Endometrium (tissue), 2 donors: ENCODE measurements around the gene SORL1-AS1.

Source experiments
- FAIRE-seq: peaks from 2 replicates; lab custom pipeline; 2012; peaks lifted over from hg19 to GRCh38; lab: Jason Lieb, UNC
- donor health status: control.
- donor health status: control.

The SORL1-AS1 gene

DNA sequence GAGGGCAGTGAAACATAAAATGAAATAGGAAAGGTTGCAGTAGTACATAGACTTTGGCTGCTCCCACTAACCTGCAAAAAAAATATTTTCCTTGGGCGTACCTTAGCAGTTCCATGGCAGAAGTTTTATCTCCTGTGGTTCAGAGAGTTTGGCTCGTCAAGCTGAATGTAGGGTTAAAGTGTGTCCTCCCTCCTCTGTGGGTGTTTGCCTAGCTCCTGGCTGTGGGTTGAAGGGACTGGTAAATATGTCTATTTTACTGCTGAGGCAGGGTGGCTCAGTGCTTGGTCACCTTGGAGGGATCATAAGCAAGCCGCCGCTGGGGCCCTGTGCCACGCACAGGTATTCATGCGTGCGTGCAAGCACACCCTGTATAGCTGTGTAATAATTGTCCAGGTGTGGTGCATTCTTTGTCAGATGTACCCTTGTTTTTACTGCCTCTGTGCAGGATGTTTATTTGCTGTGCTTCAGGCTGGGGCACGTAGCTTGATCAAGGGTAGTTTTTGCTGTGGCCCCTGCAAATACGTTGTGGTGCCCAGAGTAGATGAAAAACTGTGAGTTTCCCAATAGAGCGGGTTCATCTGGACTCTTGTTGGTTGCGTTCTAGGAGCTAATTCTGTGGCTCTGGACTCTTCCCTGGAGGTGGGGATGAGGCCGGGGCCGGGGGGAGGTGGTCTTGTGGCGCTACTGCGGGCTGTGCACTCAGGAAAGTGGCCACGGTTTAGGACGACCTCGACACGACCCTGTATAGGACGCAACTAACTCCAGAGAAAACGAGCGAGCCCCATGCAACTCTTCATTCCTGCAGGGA lies 1.4 kb downstream of the SORL1-AS1 start:
- FAIRE-seq: no peak

DNA sequence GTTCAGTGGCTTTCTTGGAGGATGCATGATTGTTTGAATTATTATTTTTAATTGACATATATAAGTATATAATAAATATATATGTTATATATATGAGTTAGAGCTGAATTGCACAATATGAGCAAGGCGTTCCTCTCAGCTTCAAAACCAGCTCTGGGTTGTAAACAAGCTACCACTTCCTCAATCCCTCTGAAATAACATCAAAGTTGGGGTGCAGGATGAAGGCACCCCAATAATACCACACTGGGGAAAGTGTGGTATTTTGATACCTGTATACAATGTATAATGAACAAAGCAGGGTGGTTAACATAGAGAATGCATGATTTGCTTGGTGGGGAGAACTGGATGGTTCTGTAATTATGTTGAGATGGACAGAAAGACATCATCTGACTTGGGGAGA lies 2.4 kb downstream of the SORL1-AS1 start:
- no peak for FAIRE-seq

DNA sequence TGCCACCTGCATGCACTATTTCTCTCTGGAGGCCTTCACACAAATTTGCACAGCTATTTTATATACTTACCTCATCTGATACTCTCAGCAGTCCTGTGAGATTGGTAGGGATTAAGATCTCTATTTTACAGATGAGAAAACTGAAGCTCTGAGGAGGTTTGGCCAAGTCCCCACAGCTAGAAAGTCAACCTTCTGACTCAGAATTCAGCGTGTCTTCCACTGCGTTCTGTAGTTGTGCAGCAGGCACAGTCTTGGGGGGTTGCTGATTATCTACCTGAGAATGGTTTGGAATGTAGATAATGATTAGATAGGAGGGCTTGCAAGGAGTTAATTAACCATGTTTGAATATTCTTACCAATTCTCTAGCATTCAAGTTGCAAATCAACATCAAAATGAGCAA lies 3.1 kb downstream of the SORL1-AS1 start:
- no peak for FAIRE-seq

DNA sequence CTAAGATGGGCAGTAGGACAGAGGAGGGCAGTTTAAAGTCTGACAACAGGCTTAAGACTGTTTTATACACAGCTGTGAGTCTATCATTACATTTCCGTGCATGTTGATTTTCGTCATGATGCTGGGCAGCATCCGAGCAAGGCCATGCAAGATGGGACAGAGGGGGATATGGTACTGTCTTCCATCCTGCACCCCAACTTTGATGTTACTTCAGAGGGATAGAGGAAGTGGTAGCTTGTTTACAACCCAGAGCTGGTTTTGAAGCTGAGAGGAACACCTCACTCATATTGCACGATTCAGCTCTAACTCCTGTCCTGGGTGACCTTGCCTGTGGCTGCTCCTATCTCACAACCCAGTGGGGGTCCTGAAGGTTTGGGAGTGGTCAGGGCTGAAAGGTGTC lies 3.6 kb downstream of the SORL1-AS1 start:
- FAIRE-seq: no peak

DNA sequence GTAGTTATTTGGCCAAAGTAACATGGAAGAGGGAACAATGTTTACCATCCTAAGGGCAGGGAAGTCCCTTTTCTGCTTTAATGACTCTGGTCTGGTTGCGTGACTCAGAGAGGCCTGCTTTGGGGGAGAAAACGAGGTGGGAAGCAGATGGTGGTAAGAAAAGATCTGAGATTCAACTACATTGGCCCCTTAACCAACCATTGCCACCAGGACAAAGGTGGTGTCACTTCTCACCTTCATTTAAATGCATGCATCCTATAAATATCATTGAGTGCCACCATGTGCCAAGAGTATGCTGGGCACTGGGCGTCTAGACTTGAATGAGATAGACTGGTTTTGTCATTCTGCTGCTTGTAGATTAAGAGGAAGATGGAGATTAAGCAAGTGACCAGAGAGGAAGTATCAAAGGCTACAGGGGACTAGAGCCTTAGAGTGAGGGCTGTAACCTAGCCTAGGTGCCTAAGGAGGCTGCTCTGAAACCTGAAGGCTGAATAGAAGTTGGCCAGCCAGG lies 4.3 kb downstream of the SORL1-AS1 start:
- no peak for FAIRE-seq

DNA sequence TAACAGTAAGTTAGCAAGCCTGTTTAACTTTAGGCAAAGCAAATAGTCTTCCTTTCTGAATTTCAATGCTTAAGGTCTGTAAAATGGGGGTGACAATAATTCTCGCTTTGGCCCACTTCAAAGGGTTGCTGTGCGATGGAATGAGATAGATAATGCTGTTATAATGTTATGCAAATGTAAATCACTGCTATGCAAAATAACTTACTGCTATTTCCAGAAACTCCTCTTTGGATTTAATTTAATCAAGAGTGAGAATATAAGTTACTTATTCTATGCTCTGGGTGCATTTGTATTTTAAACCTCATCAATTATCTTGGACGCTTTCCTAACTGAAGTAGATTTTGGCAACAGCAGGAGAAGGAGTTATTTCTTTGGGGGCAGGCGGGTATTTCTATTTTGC lies 4.8 kb downstream of the SORL1-AS1 start:
- FAIRE-seq: no peak

DNA sequence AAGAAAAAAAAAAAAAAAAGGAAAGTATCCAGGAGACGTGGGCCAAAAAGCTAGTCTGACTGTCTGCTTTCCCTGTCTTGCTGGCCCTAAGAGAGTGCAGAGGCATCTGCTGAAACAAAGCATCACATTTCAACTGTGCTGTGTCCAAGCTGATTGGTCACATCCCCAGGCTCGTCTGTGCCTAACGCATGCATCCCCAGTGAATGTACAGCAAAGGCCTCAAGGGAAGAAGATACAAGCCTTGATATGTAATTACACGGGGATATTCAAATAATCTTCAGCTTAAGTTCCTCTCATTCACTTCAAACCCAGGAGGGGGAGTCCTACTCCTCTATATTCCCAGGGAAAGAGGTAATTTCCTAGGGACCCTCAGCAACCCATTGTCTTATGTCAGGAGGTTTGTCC lies 6.0 kb downstream of the SORL1-AS1 start:
- FAIRE-seq: no peak

DNA sequence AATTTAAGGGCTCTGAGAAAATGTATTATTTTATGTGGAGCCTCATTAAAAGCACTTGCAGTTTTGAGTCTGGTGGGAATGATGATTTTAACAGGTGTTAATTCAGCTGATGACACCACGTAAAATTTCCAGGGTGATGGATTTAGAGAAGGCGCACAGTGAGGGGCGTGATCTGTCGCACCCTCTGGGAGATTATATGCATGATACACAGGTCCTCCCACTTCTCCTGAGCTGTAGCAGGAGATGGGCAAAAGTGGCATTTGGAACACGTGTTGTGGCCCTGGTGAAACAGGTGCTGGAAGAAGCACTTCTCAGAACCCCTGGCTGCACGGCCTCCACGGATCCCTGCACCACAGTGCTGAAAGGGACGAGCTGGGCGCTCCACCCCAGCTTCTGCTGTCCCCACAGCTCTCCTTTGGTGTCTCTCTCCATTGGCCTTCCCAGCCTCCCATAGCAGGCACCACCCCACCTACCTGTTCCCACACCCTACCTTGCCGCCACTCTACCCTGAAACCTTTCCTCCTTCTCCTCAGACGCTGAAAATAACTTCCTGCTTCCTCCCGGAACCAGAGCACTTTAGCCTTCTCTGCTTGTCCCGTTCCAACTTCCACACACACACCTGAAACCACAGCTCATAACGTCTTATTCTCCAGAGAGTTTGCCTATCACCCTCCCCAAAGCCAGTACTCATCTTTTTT lies 7.5 kb downstream of the SORL1-AS1 start:
- FAIRE-seq: no peak

DNA sequence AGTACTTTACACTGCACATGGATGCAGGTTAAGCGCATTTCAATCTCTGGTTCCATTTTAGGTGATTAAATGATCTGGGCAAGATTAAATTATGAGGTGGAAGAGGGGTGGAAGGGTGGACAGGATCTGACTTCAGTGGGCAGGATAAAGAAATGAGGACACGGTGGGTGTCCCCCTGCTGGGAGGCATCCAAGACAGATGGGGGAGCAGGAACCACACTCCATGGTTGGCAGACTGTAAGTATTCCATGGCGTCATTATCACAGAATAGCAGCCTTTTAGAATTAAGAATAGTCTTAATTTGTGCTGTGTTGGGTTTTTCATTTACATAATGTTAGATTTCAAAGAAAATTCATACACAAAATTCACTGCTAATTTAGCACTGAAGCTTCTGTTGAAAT lies 8.2 kb downstream of the SORL1-AS1 start:
- FAIRE-seq: no peak

DNA sequence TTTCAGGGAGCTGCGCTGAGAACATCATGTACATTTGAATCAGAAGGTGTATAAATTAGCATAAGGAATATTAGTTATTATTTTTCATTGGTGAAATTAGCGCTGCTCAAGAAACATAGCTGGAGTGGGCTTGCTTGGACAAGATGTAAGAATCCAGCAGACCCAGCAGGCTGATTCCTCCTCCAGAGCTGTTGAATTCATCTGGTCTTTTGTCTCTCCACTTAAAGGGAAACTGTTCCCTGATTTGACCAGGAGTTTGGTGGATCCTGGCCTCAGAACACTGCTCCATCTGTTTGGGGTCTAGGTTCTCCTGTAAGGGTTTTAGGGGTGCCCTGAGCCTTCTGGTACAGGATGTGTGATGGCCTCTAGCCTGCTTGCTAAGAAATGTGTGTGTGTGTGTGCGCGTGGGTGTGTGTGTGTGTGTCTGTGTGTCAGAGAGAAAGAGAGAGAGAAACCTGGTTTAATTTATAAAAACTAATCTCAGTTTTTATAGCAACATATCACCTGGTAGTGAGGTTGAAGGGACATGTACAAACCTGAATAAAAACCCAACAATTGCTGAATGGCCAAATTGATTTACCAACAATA lies 9.0 kb downstream of the SORL1-AS1 start:
- FAIRE-seq: no peak

DNA sequence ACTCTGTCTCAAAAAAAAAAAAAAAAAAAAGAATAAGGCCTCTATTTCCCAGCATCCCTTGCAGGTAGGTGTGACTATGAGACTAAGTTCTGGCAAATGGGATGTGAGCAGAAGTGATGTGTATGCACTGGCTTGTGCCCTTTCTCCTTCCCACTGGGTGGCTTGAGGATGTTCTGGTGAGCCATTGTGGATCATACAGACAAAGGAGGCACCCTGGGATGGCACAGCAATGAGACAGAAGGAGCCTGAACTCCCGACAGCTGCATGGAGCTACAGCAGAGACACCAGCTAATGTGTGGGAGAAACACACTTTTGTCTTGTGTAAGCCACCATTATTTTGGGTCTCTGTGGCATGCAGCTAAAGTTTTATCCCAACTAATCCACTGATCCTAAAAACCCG lies 11.2 kb downstream of the SORL1-AS1 start:
- FAIRE-seq: no peak

DNA sequence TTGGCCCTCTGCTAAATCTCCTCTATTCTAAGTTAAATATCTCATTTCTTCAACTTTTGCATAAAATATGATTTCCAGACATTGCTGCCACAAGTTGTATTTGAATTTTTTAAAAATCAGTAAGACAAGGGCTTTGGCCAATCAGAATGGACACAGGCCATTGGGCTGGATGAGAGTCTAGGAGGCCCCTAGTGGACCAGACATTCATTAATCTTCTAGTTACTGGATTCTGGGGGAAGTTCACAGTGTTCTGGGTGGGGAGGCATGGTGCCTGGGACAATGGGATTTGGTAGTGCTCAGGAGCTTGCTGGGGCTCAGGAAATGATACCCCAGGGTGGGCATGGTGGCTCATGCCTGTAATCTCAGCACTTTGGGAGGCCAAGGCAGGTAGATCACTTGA lies 13.0 kb downstream of the SORL1-AS1 start:
- FAIRE-seq: no peak

DNA sequence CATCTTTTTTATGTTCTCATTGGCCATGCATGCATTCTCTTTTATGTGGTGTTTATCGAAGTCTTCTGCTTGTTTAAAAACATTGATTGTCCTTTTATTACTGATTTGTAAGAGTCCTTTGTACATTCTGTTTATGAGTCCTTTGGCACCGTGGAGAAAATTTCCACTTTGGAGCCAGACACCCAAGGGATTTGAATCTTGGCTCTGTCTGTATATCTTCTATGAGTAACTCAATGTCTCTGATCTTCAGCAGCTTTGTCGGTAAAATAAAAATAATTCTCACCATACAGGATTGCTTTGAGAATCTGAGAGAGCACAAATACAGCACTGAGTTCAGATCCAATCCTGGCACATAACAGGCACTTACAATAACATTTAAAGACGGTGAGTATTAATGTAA lies 13.4 kb downstream of the SORL1-AS1 start:
- peak; percentile 26 for FAIRE-seq

DNA sequence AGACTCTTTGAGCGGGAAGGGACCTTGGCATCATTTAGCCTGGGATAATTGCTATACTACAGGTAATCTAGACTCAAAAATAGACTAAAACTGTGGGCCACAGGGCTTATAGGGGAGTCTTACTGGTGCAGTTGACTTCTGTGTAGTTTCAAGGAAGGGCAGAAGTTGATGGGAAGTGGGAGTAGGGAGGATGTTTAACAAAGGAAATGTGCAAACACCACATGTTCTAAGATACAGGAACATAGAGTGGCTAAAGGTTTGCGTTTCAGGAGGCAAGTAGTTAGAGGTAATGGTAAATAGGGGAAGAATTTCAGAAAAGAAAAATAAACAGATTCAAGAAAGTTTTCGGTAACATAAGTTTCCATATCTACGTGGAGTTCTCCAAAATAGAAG lies 15.1 kb downstream of the SORL1-AS1 start:
- no peak for FAIRE-seq

DNA sequence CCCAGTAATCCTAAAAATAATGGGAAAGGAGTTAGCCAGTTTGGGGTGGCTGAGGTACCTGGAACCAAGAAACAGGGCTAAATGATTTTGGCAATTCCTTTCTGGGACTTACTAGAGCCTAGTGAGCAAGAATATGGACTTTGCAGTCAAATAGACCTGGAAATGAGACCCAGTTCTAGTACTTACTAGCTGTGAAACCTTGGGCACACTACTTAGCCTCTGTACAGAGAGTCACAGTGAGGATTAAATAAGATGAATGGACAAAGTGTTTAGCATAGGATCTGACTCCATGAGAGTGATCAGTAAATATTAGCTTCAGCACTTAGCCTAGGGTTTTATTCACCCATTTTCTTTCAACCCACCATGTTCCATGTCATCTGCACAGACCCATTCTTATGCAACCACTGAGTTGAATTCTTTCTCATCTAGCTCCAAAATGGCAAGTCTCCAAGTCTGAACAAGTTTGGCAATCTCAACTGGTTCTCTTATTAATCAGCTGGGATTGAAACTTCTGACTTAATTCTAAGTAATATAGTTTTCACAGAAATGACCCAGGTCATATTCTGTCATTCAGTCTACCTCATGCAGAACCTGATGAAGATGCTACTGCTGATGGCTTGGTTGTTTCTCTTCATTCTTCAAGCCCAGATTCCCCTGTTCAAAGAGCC lies 15.6 kb downstream of the SORL1-AS1 start:
- no peak for FAIRE-seq

DNA sequence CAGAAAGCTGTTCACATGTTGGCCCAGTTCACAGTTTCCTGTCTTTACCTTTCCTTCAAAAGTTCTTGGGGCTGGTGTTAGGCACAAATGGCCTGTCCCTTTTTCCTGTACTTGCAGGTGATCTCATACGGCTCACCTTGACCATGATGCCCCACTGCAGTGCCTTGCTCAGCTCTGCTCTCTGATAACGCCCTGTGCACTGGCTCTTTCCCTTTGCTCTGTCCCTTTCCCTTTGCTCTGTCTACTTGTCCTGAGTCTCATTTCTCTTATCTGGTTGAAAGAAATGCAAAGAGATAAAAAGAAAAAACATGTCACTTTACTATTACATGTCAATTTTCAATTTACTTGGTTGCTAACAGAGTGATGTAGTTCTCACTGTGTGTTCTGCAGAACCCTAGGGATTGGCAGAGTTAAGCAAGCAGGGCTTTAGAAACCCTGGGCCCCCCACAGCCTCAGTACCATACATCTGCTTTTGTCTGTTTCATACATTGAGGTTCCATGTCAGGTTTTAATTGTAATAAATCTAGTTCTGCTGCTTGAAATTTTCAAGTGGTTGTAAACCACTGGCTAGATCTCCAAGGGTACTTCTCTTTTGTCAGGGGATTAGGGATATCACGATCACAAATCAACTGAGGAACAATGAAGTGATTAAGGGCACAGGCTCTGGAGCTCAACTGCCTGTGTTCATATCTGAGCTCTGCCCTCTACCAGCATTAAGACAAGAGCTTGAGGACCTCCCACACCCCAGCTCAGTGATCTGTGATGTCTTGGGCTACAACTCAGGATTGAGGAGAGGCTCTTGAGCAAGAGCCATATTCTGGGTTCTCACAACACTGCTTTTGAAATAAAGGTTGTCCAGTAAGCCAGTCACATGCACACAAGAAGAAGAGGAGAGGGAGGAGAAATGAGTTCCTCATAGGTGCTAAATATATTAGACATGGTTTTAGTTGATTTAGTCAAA lies 16.9 kb downstream of the SORL1-AS1 start:
- FAIRE-seq: no peak

DNA sequence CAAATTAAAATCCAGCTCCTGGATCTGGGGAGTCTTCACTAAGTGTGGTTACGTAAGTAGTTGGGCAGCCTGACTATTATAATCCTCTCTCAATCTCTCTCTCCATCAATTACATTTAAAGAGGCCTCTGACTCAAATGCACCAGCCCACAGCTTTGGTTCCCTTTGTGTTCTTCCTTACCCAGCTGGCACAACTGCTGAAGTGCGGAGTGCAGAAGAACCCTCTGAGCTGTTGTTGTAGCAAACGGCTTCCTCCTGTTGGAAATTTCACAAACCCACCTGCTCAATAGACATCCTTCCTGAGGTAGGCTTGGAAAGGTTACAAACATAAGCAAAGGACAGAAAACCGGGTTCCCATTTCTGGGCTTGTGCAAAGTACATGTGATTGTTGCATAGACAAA lies 17.6 kb downstream of the SORL1-AS1 start:
- FAIRE-seq: no peak

DNA sequence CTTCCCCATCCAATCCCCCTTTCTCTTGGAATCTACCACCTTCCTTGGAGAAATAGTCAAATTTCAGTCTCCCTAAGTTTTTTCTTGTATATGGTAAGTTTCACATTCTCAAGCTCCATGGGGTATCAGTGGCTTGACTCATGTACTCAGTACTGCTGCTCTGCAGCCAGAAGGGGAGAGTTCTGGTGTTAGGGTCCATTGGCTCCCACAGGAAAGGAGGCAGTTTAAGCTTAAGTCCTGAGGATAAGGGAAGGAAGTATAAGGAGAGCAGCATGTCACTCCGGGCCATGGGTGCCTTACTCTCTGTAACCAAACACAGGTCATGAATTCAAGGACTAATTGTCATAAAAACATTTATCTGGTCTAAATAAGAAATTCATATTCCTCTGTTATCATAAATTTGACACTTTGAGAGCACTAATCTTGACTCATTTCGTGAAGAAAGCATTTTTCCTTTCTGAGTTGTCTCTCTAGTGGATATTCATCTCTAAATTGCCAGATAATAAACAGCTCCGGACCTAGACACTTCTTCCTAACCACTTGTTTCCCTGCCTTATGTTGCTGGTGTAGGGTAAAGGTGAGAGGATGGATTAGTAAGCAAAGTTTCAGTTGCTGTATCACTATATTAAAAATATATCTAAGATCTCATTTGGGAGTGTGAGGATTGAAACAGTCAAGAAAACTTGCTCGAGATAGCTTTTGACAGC lies 20.8 kb downstream of the SORL1-AS1 start:
- no peak for FAIRE-seq

DNA sequence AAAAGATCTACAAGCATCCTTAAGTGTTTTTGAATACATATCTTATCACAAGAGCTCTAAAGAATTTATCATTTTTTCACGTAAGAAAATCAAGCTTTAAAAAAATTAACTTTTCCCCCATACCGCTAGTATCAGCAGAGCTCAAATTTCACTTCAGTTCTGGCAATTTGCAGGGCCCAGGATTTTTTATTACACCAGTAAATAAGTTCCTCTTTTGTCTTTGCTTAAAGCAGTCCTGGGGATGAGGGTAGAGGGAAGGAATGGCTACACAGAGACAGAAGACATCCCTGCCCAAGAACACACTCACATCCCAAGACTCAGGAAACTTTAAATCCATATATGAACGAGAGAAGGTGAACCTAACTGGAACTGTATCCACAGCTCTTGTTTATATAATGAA lies 23.2 kb downstream of the SORL1-AS1 start:
- FAIRE-seq: no peak

DNA sequence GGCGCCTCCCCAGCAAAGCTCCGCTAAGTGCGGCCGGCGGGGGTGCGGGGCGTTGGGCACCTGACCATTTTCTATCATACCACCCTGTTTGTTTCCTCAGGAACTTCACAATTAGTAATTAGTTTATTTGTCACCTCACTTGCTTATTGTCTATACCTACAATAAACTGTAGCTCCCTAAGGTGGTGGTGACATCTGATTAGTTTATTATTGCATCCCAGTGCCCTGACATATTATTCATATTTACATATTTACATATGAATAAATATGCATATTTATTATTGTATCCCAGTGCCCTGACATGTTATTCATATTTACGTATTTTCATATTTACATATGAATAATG lies 25.4 kb downstream of the SORL1-AS1 start:
- no peak for FAIRE-seq
